SK-N-SH (cell line): ENCODE measurements around the gene GLI2. TPM values are rescaled to one million over a fixed set of nuclear protein-coding genes. Genes with fewer than 3 reads are reported as not detected.

Experiments used
- CTCF ChIA-PET: fragments of 300-600, 350-600 bp; formaldehyde crosslinking; extraction: SDS; loops from one replicate; lab custom pipeline; 2021; lab: Yijun Ruan, JAX
- POLR2A ChIA-PET: fragments of 350-600 bp; sonication (Branson Sonifier 250); formaldehyde crosslinking; extraction: SDS; loops from one replicate; lab custom pipeline; 2020; ENCODE audit warnings: antibody characterized with exemption, inconsistent platforms; lab: Yijun Ruan, JAX
- DNase-seq: peaks from one replicate; pipeline ENCODE4 v3.0.0; 2012
- H2AFZ ChIP-seq: fragments of 200-600 bp; sonication (generic); 2 replicates; pipeline ENCODE4 v1.8.1; 2016; ENCODE audit warnings: antibody characterized with exemption, mild to moderate bottlenecking, low read depth
- H3F3A ChIP-seq: fragments of 200-600 bp; sonication (generic); replicated peaks from 2 replicates; pipeline ENCODE3; 2016; ENCODE audit warnings: antibody characterized with exemption, mild to moderate bottlenecking; ENCODE audit not compliant: insufficient read depth
- H3K27ac ChIP-seq, 2 experiments: fragments of 200-500 bp in 1 of 2; fragments of 200-600 bp in 1 of 2; sonication (Bioruptor generic) in 1 of 2; sonication (generic), shearing (Covaris generic) in 1 of 2; 2 replicates each; pipeline versions ENCODE4 v1.5.1 to v1.6.1; 2014 to 2016; ENCODE audit warnings: low read depth in 2 of 2, inconsistent platforms in 1 of 2, low read length in 1 of 2, mild to moderate bottlenecking in 1 of 2, mixed read lengths in 1 of 2
- H3K27me3 ChIP-seq: fragments of 200-600 bp; sonication (generic), shearing (Covaris generic); 2 replicates; pipeline ENCODE4 v1.6.1; 2016; ENCODE audit warnings: mixed run types; ENCODE audit not compliant: insufficient read depth
- H3K36me3 ChIP-seq, 2 experiments: fragments of 200-500 bp in 1 of 2; fragments of 200-600 bp in 1 of 2; sonication (Bioruptor generic) in 1 of 2; sonication (generic) in 1 of 2; replicated peaks in 1 of 2; 2 replicates each; pipeline versions ENCODE3 to v1.5.1; 2014 to 2016; ENCODE audit warnings: low read length in 1 of 2, mild to moderate bottlenecking in 1 of 2; ENCODE audit not compliant: insufficient read depth in 2 of 2, control insufficient read depth in 1 of 2
- H3K4me1 ChIP-seq, 2 experiments: fragments of 200-500 bp in 1 of 2; fragments of 200-600 bp in 1 of 2; sonication (Bioruptor generic) in 1 of 2; sonication (generic), shearing (Covaris generic) in 1 of 2; 2 replicates each; pipeline versions ENCODE4 v1.5.1 to v1.6.1; 2014 to 2016; ENCODE audit warnings: low read depth in 1 of 2, low read length in 1 of 2, mixed run types in 1 of 2; ENCODE audit not compliant: insufficient read depth in 2 of 2, control insufficient read depth in 1 of 2
- H3K4me2 ChIP-seq: fragments of 200-600 bp; sonication (generic), shearing (Covaris generic); 2 replicates; pipeline ENCODE4 v1.6.1; 2017; ENCODE audit warnings: mixed run types
- H3K4me3 ChIP-seq, 2 experiments: fragments of 200-500 bp in 1 of 2; fragments of 200-600 bp in 1 of 2; sonication (Bioruptor generic) in 1 of 2; sonication (generic), shearing (Covaris generic) in 1 of 2; 2 replicates each; pipeline versions ENCODE4 v1.5.1 to v1.8.1; 2014 to 2016; ENCODE audit warnings: low read depth in 2 of 2, inconsistent platforms in 1 of 2, low read length in 1 of 2, mild to moderate bottlenecking in 1 of 2, mixed read lengths in 1 of 2, moderate library complexity in 1 of 2
- H3K79me2 ChIP-seq: fragments of 200-600 bp; sonication (generic); 2 replicates; pipeline ENCODE4 v1.8.1; 2017; ENCODE audit warnings: mild to moderate bottlenecking; ENCODE audit not compliant: insufficient read depth
- H3K9ac ChIP-seq: fragments of 200-600 bp; sonication (generic); 2 replicates; pipeline ENCODE4 v1.6.1; 2017; ENCODE audit warnings: mixed run types
- H3K9me2 ChIP-seq: fragments of 200-600 bp; sonication (generic); 2 replicates; pipeline ENCODE4 v1.6.1; 2017; ENCODE audit warnings: mixed run types
- H3K9me3 ChIP-seq: fragments of 200-600 bp; sonication (generic); 2 replicates; pipeline ENCODE4 v1.6.1; 2017; ENCODE audit warnings: mixed run types, mild to moderate bottlenecking, moderate library complexity
- H4K20me1 ChIP-seq: fragments of 200-600 bp; sonication (generic); 2 replicates; pipeline ENCODE4 v1.6.1; 2017; ENCODE audit warnings: mild to moderate bottlenecking, mixed run types; ENCODE audit not compliant: insufficient read depth
- CTCF ChIP-seq: fragments of 200-600 bp; sonication (generic); IDR thresholded peaks from 2 replicates; pipeline ENCODE4 v1.6.1; 2017; ENCODE audit warnings: antibody characterized with exemption, mild to moderate bottlenecking, moderate library complexity
- EP300 ChIP-seq, 2 experiments: IDR thresholded peaks; 2 replicates each; pipeline versions ENCODE4 v1.4.0 to v1.6.1; 2012; ENCODE audit warnings: borderline replicate concordance in 1 of 2, low read depth in 1 of 2, low read length in 1 of 2
- EZH2phosphoT487 ChIP-seq: fragments of 200-600 bp; sonication (generic); IDR thresholded peaks from 2 replicates; pipeline ENCODE4 v1.6.1; 2017; ENCODE audit warnings: low read depth, mixed run types, mild to moderate bottlenecking, antibody characterized with exemption, moderate library complexity, borderline replicate concordance
- GABPA ChIP-seq: IDR thresholded peaks from 2 replicates; pipeline ENCODE4 v1.4.0; 2012; ENCODE audit warnings: low read depth, mild to moderate bottlenecking
- IRF3 ChIP-seq: fragments of 150-350 bp; IDR thresholded peaks from 2 replicates; pipeline ENCODE4 v1.6.1; 2016; ENCODE audit warnings: mild to moderate bottlenecking, low read depth, low read length
- MAX ChIP-seq: IDR thresholded peaks from 2 replicates; pipeline ENCODE4 v1.4.0; 2012; ENCODE audit warnings: low read depth
- NFIC ChIP-seq: IDR thresholded peaks from 2 replicates; pipeline ENCODE4 v1.4.0; 2012; ENCODE audit warnings: borderline replicate concordance
- NRF1 ChIP-seq: IDR thresholded peaks from 2 replicates; pipeline ENCODE4 v1.6.1; 2012; ENCODE audit warnings: low read depth, mild to moderate bottlenecking, low read length
- PBX3 ChIP-seq: IDR thresholded peaks from 2 replicates; pipeline ENCODE4; 2012
- RAD21 ChIP-seq: IDR thresholded peaks from 2 replicates; pipeline ENCODE4 v1.6.1; 2012; ENCODE audit warnings: mild to moderate bottlenecking, low read length
- REST ChIP-seq: IDR thresholded peaks from 2 replicates; pipeline ENCODE4 v1.6.1; 2012; ENCODE audit warnings: mild to moderate bottlenecking, low read depth, low read length, moderate library complexity
- RXRA ChIP-seq: IDR thresholded peaks from 2 replicates; pipeline ENCODE4 v1.4.0; 2012; ENCODE audit warnings: low read depth, mild to moderate bottlenecking, borderline replicate concordance
- SMC3 ChIP-seq: IDR thresholded peaks from 2 replicates; pipeline ENCODE4 v1.6.1; 2012; ENCODE audit warnings: low read depth, low read length, improper control_type of control experiment
- TCF12 ChIP-seq: IDR thresholded peaks from 2 replicates; pipeline ENCODE4 v1.4.0; 2012
- USF2 ChIP-seq: fragments of 150-350 bp; IDR thresholded peaks from 2 replicates; pipeline ENCODE4 v1.6.1; 2017; ENCODE audit warnings: antibody characterized with exemption, low read length, low read depth, borderline replicate concordance
- WGBS: methylation state at CpG from one replicate; pipeline ENCODE4 v1.1.6; 2017; ENCODE audit warnings: low lambda C conversion rate; 5-methylcytosine and 5-hydroxymethylcytosine counted together
- polyA plus RNA-seq, 3 experiments: library from polyadenylated mRNA; depleted of rRNA; stranded (reverse); fragments of >200 nt; gene quantifications; 2 replicates each; pipeline ENCODE4 v1.2.3, GENCODE V29; 2012

Gene GLI2
- polyA plus RNA-seq, 1 of the 3 experiments (the other 2 are of a cell fraction), result 3.4 TPM

GRCh38 chr2:120711694-120712093 is 24.0 kb upstream of the GLI2 start:
- no peaks in the 10 kb centered on the region for H4K20me1 ChIP-seq
- no peak overlapping the region for H2AFZ ChIP-seq
- 85% methylated on average over 5 of the region's 5 CpGs for WGBS
- CTCF ChIA-PET, result interaction anchor here (0.6 to 3.7 kb wide), 10 partner anchors 11 to 1365 kb away, joined by 3 to 18 read pairs (median 6); no protein-coding TSS in a partner anchor
- H3K4me3 ChIP-seq, result no peak overlapping the region
- TF ChIP-seq RXRA (no peak), PBX3 (no peak)
- TF ChIP-seq, all 33 proteins: peak for 0
- DNase-seq, result no peak
- Histone ChIP-seq H3K9me3 (no peaks in the 10 kb centered on the region), H3K27ac (no peak overlapping the region), H3F3A (no peaks in the 10 kb centered on the region), H3K27me3 (no peaks in the 10 kb centered on the region), H3K9me2 (no peaks in the 10 kb centered on the region), H3K36me3 (no peaks in the 10 kb centered on the region), H3K4me2 (no peak overlapping the region), H3K79me2 (no peaks in the 10 kb centered on the region), H3K4me1 (peaks cover 0 to 24% of the 10 kb centered on the region in 2 experiments; a peak in 1 of 4 replicates), H3K9ac (no peak overlapping the region)
- POLR2A ChIA-PET, result no interaction called here

- H3K27ac ChIP-seq, result no peak overlapping the region
- POLR2A ChIA-PET, result no interaction called here
- WGBS, result 44% methylated on average over 7 of the region's 7 CpGs
- no peaks in the 10 kb centered on the region for H3K9me2 ChIP-seq
- CTCF ChIA-PET, result interaction anchor here (0.6 to 3.7 kb wide), 10 partner anchors 11 to 1365 kb away, joined by 3 to 18 read pairs (median 6); no protein-coding TSS in a partner anchor
- H4K20me1 ChIP-seq, result no peaks in the 10 kb centered on the region
- H3K27me3 ChIP-seq, result no peaks in the 10 kb centered on the region
- H3K36me3 ChIP-seq, result no peaks in the 10 kb centered on the region
- peaks cover 0 to 28% of the 10 kb centered on the region in 2 experiments; a peak in 1 of 4 replicates for H3K4me1 ChIP-seq
- H3K4me3 ChIP-seq, result no peak overlapping the region
- no peak overlapping the region for H3K9ac ChIP-seq
- no peaks in the 10 kb centered on the region for H3K9me3 ChIP-seq
- no peaks in the 10 kb centered on the region for H3F3A ChIP-seq
- DNase-seq, result peak; percentile 46
- no peaks in the 10 kb centered on the region for H3K79me2 ChIP-seq
- no peak overlapping the region; the same call in 1 of the 2 replicates for H3K4me2 ChIP-seq
- no peak overlapping the region for H2AFZ ChIP-seq
- TF ChIP-seq PBX3 (peak; percentile 63), RXRA (0 out of 2 replicates have a peak, but pooled peaks have one; percentile 15), USF2 (no peak), RAD21 (no peak), NFIC (peak; percentile 68), TCF12 (peak; percentile 88), EZH2phosphoT487 (no peak), NRF1 (no peak), IRF3 (no peak), GABPA (no peak), CTCF (no peak), REST (no peak), SMC3 (no peak), MAX (peak; percentile 80), EP300 (IDR thresholded peaks at IDR 0.05; ENCODE audit: borderline replicate concordance in 1 of 2, low read depth in 1 of 2, low read length in 1 of 2) (peak in 1 of 2 experiments; percentile 59; a peak in 2 of 4 replicates)
Observed at GRCh38 chr2:120712180-120712681, 23.4 kb upstream of the GLI2 start.
